ENCODE measurements around the gene SLC6A3. TPM values are rescaled to one million over a fixed set of nuclear protein-coding genes. Genes with fewer than 3 reads are reported as not detected.
A peak's percentile ranks its signal among the peaks of the same experiment; 100 is the strongest.

SLC6A3 gene
- total and polyA plus RNA-seq, 2 of the 13 experiments (the other 11 are each of a cell fraction or from before 2014, with no cell fraction given), result 0.01 TPM; not detected in 1

DNA sequence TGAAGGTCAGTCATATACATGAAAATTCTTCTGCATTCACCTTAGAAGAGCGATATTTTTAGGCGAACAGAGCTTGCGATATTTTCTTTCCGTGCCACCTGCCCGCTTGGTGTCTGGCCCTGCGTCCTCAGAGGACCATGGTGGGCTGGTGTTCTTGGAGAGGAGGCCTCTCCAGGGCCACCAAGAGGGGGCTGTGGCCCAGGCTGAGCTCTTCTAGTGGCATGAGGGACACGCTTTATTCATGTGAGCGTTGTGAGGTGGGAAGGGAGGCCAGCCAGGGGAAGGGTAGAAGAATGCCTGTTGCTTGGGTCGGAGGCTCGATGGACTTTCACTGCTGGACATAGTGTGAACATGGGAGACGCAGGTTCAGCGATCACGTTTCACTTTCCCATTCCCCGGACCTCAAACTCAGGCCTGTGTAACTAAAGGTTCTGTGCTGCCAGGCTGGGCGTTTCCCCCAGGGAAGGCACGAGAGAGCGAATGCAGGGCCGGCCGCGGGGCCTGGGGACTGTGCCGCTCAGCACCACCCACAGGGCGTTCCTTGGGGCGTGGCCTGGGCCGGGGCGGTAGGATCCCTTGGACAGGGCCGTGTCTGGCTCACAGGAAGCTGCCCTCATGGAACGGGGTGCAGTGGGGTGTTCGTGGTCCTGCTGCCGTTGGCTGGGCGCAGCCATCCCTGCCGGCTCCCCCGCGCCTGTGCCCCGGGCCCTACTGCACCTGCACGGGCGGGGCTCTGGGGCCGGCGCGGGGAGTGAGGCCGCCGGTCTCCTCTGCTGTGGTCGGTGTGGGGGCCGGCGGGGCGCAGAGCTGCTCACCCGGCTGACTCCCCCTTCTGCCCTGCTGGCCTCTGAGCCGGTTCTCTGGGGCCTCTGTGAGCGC, 59.6 kb downstream of the SLC6A3 start (continued):
- TF ChIP-seq, protein P1, sequence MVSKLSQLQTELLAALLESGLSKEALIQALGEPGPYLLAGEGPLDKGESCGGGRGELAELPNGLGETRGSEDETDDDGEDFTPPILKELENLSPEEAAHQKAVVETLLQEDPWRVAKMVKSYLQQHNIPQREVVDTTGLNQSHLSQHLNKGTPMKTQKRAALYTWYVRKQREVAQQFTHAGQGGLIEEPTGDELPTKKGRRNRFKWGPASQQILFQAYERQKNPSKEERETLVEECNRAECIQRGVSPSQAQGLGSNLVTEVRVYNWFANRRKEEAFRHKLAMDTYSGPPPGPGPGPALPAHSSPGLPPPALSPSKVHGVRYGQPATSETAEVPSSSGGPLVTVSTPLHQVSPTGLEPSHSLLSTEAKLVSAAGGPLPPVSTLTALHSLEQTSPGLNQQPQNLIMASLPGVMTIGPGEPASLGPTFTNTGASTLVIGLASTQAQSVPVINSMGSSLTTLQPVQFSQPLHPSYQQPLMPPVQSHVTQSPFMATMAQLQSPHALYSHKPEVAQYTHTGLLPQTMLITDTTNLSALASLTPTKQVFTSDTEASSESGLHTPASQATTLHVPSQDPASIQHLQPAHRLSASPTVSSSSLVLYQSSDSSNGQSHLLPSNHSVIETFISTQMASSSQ (IDR thresholded peaks at IDR 0.05; ENCODE audit: low read depth), result no peak
- TF ChIP-seq, protein P1 (CRISPR knock-in tag; IDR thresholded peaks at IDR 0.05; ENCODE audit: borderline replicate concordance), result 0 out of 2 replicates have a peak, but pooled peaks have one; percentile 29
- TF ChIP-seq HNF4A (CRISPR knock-in tag; IDR thresholded peaks at IDR 0.05) (no peak), BRCA1 (CRISPR knock-in tag; IDR thresholded peaks at IDR 0.05) (no peak), SMYD3 (CRISPR knock-in tag; IDR thresholded peaks at IDR 0.05) (no peak), ZBTB7A (CRISPR knock-in tag; IDR thresholded peaks at IDR 0.05) (no peak), ZSCAN21 (CRISPR knock-in tag; IDR thresholded peaks at IDR 0.05; ENCODE audit: borderline replicate concordance) (0 out of 2 replicates have a peak, but pooled peaks have one; percentile 74), ZNF766 (CRISPR knock-in tag; IDR thresholded peaks at IDR 0.05; ENCODE audit: borderline replicate concordance) (0 out of 2 replicates have a peak, but pooled peaks have one; percentile 28), ZNF501 (CRISPR knock-in tag; IDR thresholded peaks at IDR 0.05) (0 out of 2 replicates have a peak, but pooled peaks have one; percentile 35), GTF3A (CRISPR knock-in tag; conservative IDR thresholded peaks at IDR 0.05) (no peak), KLF12 (CRISPR knock-in tag; IDR thresholded peaks at IDR 0.05; ENCODE audit: borderline replicate concordance) (peak; percentile 77; the same call in 1 of the 2 replicates), ZNF296 (CRISPR knock-in tag; conservative IDR thresholded peaks at IDR 0.05) (no peak), ZFAT (CRISPR knock-in tag; conservative IDR thresholded peaks at IDR 0.05) (0 out of 2 replicates have a peak, but pooled peaks have one; percentile 30)
- TF ChIP-seq, protein P2, sequence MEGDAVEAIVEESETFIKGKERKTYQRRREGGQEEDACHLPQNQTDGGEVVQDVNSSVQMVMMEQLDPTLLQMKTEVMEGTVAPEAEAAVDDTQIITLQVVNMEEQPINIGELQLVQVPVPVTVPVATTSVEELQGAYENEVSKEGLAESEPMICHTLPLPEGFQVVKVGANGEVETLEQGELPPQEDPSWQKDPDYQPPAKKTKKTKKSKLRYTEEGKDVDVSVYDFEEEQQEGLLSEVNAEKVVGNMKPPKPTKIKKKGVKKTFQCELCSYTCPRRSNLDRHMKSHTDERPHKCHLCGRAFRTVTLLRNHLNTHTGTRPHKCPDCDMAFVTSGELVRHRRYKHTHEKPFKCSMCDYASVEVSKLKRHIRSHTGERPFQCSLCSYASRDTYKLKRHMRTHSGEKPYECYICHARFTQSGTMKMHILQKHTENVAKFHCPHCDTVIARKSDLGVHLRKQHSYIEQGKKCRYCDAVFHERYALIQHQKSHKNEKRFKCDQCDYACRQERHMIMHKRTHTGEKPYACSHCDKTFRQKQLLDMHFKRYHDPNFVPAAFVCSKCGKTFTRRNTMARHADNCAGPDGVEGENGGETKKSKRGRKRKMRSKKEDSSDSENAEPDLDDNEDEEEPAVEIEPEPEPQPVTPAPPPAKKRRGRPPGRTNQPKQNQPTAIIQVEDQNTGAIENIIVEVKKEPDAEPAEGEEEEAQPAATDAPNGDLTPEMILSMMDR (CRISPR knock-in tag; IDR thresholded peaks at IDR 0.05), result 0 out of 2 replicates have a peak, but pooled peaks have one; percentile 8
- TF ChIP-seq, protein P3, sequence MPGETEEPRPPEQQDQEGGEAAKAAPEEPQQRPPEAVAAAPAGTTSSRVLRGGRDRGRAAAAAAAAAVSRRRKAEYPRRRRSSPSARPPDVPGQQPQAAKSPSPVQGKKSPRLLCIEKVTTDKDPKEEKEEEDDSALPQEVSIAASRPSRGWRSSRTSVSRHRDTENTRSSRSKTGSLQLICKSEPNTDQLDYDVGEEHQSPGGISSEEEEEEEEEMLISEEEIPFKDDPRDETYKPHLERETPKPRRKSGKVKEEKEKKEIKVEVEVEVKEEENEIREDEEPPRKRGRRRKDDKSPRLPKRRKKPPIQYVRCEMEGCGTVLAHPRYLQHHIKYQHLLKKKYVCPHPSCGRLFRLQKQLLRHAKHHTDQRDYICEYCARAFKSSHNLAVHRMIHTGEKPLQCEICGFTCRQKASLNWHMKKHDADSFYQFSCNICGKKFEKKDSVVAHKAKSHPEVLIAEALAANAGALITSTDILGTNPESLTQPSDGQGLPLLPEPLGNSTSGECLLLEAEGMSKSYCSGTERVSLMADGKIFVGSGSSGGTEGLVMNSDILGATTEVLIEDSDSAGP (CRISPR knock-in tag; IDR thresholded peaks at IDR 0.05; ENCODE audit: borderline replicate concordance), result peak; percentile 49; the same call in 1 of the 2 replicates
- TF ChIP-seq, protein P4, sequence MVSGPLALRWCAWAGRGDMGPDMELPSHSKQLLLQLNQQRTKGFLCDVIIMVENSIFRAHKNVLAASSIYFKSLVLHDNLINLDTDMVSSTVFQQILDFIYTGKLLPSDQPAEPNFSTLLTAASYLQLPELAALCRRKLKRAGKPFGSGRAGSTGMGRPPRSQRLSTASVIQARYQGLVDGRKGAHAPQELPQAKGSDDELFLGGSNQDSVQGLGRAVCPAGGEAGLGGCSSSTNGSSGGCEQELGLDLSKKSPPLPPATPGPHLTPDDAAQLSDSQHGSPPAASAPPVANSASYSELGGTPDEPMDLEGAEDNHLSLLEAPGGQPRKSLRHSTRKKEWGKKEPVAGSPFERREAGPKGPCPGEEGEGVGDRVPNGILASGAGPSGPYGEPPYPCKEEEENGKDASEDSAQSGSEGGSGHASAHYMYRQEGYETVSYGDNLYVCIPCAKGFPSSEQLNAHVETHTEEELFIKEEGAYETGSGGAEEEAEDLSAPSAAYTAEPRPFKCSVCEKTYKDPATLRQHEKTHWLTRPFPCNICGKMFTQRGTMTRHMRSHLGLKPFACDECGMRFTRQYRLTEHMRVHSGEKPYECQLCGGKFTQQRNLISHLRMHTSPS (CRISPR knock-in tag; IDR thresholded peaks at IDR 0.05; ENCODE audit: low read depth), result no peak
